ENCODE measurements around the gene MT1A. TPM values are rescaled to one million over a fixed set of nuclear protein-coding genes. Genes with fewer than 3 reads are reported as not detected.

MT1A gene
- total RNA-seq (10 to 100 TPM in 1 of 2 donors, 1 to 10 TPM in 1; 3.1 to 24.1 TPM), polyA plus RNA-seq (ENCODE audit: insufficient read length in 6 of 6) (under 1 TPM in 2 of 6 donors, not detected in 4; 0.78 to 0.91 TPM)
- long read RNA-seq, donor 1: 0 reads
- long read RNA-seq, donor 2, partial matches to known transcripts: 0 of 1 reads
- long read RNA-seq, donor 2, other reads (novel, unspliced or antisense): 0 of 1 reads
- long read RNA-seq, donor 3: 0 reads
- long read RNA-seq, donor 4, partial matches to known transcripts: 0 of 4 reads
- long read RNA-seq, donor 4, other reads (novel, unspliced or antisense): 0 of 4 reads
- long read RNA-seq, donor 5: 0 reads
- long read RNA-seq, donor 6: 0 reads
- long read RNA-seq, donor 7: 0 reads
- long read RNA-seq, donor 8: 0 reads
- long read RNA-seq, donor 9: 0 reads
- long read RNA-seq, donor 10, transcript MT1A-201 (3 exons, 396 nt): major isoform, 14 of 18 reads
- long read RNA-seq, donor 10, partial matches to known transcripts: 1 of 18 reads
- long read RNA-seq, donor 10, other reads (novel, unspliced or antisense): 3 of 18 reads
- long read RNA-seq, donor 11: 0 reads
- long read RNA-seq, donor 12: 0 reads

- no peaks in the 10 kb centered on the region for H3K9me3 ChIP-seq
- peaks cover 26 to 96% of the 10 kb centered on the region in 2 donors for H3K27me3 ChIP-seq
- peaks cover 0 to 32% of the 10 kb centered on the region in 2 donors for H3K4me1 ChIP-seq
- DNase-seq (peak; percentile 36 to 89 (median 63)), ATAC-seq (peak; percentile 89)
- TF ChIP-seq CTCF (IDR thresholded peaks at IDR 0.05): no peak
- intact Hi-C loops (cut with DNase I): no loop called here
- H3K27ac ChIP-seq: peak within 1 kb of the TSS; percentile 26 to 58
- H3K4me3 ChIP-seq: peak within 1 kb of the TSS; percentile 34 to 41
- no peaks in the 10 kb centered on the region for H3K36me3 ChIP-seq
These were observed at the start of gene MT1A for GRCh38 chr16:56637814-56638750. Gene MT1A, plus strand, starts transcription at chr16:56638666. Its CDS starts 73 bp downstream, at chr16:56638739.

- no peak for ATAC-seq
- intact Hi-C loops (cut with DNase I): no loop called here
These were observed 49.7 kb upstream of the MT1A start for GRCh38 chr16:56588781-56589140.

GRCh38 chr16:56589141-56590039, 49.1 kb upstream of the MT1A start, which contains the start of gene MT3:
Gene MT3, plus strand, starts transcription at chr16:56589528. Its CDS starts 63 bp downstream, at chr16:56589591.
- Histone ChIP-seq H3K36me3 (no peaks in the 10 kb centered on the region), H3K27ac (no peak within 1 kb of the TSS), H3K9me3 (no peaks in the 10 kb centered on the region), H3K4me1 (peaks cover 0 to 16% of the 10 kb centered on the region in 2 donors), H3K27me3 (peaks cover 21 to 49% of the 10 kb centered on the region in 2 donors), H3K4me3 (peak within 1 kb of the TSS in 1 of 2 donors; percentile 23)
- TF ChIP-seq CTCF (IDR thresholded peaks at IDR 0.05): no peak
- intact Hi-C loops (cut with DNase I): no loop called here
- DNase-seq: no peak
- ATAC-seq: peak; percentile 53

More at GRCh38 chr16:56588781-56589140, 49.7 kb upstream of the MT1A start:
- Histone ChIP-seq H3K36me3 (no peaks in the 10 kb centered on the region), H3K27ac (no peak overlapping the region), H3K27me3 (peaks cover 21 to 49% of the 10 kb centered on the region in 2 donors), H3K4me1 (peaks cover 0 to 16% of the 10 kb centered on the region in 2 donors), H3K9me3 (no peaks in the 10 kb centered on the region), H3K4me3 (peak overlapping the region in 1 of 2 donors; percentile 23)
- no peak for TF ChIP-seq CTCF (IDR thresholded peaks at IDR 0.05)
- no peak for DNase-seq

GRCh38 chr16:56591377-56592060, 46.9 kb upstream of the MT1A start:
- H3K9me3 ChIP-seq: no peaks in the 10 kb centered on the region
- no peaks in the 10 kb centered on the region for H3K36me3 ChIP-seq
- DNase-seq (no peak), ATAC-seq (peak; percentile 40)
- no peak for TF ChIP-seq CTCF (IDR thresholded peaks at IDR 0.05)
- peaks cover 21 to 49% of the 10 kb centered on the region in 2 donors for H3K27me3 ChIP-seq
- no peak overlapping the region for H3K27ac ChIP-seq
- peaks cover 0 to 16% of the 10 kb centered on the region in 2 donors for H3K4me1 ChIP-seq
- intact Hi-C loops (cut with DNase I): no loop called here
- H3K4me3 ChIP-seq: no peak overlapping the region
